GM18870 (cell line): ENCODE results near the gene TOLLIP.

Experiments
- ATAC-seq: cut with Tn5 transposase; IDR thresholded peaks from one replicate; pipeline ENCODE4 v1.9.1; 2021; ENCODE audit warnings: moderate library complexity; ENCODE audit not compliant: unreplicated experiment

TOLLIP gene

DNA sequence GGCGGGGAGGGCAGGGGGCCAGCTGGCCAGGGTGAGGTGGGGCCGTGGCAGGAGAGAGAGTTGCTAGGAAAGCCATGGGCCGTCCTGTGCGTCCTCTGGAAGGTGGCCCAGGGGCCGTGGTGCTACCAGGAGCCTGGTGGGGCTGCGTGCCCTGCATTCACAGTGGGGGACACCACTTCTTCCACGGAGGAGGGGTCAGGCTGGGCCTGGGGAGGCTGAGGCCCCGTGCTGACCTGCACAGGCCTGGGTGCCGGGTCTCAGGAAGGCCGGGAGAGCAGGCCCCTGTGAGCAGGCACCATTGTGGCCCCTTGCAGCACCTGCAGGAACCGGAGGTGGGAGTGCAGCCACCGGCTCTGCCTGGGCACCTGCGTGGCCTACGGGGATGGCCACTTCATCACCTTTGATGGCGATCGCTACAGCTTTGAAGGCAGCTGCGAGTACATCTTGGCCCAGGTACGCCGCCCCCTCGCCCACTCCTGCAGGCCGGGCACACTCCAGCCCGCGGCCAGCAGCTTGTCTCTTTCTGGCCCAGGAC, 74.6 kb downstream of the TOLLIP start:
- ATAC-seq = no peak

DNA sequence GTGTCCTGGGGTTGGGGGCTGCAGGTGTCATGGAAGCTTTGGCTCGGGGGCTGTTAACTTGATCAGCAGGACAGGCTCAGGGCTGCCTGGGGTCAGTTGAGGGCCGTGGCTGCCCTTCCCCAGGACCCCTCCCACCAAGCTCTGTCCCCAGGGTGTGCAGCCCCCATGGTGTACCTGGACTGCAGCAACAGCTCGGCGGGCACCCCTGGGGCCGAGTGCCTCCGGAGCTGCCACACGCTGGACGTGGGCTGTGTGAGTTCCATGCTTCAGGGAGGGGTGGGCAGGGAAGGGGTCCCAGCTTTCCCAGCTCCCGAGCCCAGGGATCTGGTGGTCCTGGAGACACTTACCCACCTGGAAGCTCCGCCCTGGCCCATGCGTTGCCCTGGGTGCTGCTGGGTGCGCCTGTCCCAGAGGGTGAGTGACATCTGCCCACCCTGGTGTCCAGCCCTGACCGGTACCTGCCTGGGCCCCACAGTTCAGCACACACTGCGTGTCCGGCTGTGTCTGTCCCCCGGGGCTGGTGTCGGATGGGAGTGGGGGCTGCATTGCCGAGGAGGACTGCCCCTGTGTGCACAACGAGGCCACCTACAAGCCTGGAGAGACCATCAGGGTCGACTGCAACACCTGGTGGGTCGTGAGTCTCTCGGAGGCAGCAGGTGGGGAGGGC, 75.2 kb downstream of the TOLLIP start:
- ATAC-seq = no peak

- no peak for ATAC-seq
Observed at GRCh38 chr11:1233351-1234053, 75.9 kb downstream of the TOLLIP start.

DNA sequence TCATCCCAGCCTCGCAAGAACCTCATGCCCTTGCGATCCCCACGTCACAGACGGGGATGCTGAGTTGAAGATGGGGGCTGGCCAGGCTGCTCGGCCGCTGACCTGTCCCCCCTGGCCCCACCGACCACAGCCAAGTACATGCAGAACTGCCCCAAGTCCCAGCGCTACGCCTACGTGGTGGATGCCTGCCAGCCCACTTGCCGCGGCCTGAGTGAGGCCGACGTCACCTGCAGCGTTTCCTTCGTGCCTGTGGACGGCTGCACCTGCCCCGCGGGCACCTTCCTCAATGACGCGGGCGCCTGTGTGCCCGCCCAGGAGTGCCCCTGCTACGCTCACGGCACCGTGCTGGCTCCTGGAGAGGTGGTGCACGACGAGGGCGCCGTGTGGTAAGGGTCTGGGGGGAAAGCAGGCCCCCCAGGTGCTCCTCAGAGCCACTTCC, 76.5 kb downstream of the TOLLIP start:
- ATAC-seq = no peak

DNA sequence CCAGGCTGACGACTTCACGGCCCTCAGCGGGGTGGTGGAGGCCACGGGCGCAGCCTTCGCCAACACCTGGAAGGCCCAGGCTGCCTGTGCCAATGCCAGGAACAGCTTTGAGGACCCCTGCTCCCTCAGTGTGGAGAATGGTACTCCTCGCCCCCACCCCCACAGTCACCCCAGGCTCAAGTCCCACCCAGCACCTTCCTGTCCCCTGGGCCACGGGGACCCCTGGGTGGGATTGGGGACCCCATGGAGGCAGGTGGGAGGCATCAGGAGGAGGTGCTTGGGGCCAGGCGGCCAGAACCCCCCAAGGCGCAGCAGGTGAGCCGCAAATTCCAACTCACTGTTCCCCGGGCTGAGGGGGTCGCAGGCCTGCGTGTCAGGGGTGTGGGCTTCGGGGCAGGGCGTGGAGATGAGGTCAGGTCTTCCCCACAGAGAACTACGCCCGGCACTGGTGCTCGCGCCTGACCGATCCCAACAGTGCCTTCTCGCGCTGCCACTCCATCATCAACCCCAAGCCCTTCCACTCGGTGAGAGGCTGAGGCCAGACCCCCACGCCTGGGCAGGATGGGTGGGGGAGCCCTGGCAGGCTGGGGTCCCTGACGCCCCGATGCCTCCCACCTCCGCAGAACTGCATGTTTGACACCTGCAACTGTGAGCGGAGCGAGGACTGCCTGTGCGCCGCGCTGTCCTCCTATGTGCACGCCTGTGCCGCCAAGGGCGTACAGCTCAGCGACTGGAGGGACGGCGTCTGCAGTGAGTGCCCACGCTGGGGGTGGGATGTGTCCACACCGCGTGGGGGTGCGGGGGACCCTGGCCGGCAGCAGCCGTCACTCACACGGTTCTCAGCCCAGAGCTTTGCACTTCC, 77.2 kb downstream of the TOLLIP start:
- ATAC-seq = no peak

DNA sequence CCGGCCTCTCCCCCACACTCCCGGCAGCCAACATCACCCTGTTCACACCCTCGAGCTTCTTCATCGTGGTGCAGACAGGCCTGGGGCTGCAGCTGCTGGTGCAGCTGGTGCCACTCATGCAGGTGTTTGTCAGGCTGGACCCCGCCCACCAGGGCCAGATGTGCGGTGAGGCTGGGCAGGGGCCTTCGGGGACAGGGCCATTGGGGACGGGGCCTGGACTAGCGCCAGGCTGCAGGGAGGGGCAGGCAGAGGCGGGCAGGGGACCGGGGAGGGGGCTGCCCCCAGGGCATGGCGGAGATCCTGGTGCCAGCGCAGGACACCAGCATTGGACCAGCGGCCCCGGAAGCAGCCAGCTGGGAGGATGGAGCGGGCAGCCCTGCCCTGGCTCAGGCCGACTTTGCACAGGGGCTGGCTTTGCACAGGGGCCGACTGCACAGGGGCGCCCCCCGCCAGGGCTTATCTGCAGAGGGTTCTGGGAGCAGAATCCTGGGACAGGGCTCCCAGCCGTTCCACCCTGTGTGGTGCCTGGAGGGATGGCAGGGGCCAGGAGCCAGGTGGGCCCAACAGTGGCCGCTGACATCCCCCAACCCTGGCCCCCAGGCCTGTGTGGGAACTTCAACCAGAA, 77.9 kb downstream of the TOLLIP start:
- no peak for ATAC-seq

GRCh38 chr11:1230456-1231395, 78.7 kb downstream of the TOLLIP start:
- no peak for ATAC-seq

GRCh38 chr11:1230121-1230455, 79.3 kb downstream of the TOLLIP start:
- no peak for ATAC-seq

- no peak for ATAC-seq
Observed at GRCh38 chr11:1229471-1230120, 79.8 kb downstream of the TOLLIP start.

DNA sequence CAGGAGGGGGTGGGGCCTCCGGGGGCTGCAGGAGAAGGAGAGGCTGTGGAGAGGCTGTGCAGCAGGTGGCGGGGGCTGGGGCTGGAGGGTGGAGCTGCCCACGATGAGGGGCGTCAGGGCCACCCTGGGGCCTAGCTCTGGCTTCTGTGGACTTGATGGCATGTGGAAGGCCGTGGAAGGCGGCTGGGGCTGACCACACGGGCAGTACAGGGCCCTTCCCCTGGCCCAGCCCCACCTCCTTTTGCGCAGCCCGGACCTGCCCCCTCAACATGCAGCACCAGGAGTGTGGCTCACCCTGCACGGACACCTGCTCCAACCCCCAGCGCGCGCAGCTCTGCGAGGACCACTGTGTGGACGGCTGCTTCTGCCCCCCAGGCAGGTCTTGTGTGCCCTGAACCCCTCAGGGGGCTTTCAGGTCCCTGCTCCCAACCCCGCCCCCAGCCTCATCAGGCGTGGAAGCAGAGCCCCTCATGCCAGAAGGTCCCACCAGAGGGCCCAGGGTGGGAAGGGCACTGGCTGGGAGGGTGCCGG, 80.4 kb downstream of the TOLLIP start:
- ATAC-seq = no peak

DNA sequence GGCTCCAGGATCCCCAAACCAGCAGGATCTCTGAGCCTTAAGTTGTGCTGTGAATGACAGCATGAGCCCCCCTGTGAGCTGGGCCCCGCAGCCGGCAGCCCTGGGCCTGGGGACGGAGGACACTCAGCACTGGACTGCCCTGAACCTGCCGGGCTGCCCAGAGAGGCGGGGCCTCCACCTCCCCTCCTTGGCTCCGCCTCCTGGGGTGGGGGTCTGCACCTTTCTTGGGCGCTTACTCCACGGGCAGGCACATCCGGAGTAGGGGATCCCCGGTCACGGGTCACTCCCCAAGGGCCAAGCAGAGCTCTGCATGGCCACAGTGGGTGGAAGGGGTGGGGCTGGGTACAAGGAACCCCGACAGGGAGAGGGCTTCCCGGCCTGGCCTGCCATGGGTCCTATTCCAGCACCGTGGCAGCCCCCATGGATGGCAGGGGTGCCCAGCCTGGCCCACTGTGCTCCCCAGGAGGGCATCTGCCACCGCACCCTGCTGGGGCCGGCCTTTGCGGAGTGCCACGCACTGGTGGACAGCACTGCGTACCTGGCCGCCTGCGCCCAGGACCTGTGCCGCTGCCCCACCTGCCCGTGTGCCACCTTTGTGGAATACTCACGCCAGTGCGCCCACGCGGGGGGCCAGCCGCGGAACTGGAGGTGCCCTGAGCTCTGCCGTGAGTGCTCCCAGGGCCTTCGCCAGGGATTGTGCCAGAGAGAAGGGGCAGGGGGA, 81.2 kb downstream of the TOLLIP start:
- no peak for ATAC-seq

GRCh38 chr11:1227551-1228100, 81.8 kb downstream of the TOLLIP start:
- no peak for ATAC-seq

GRCh38 chr11:1226986-1227550, 82.4 kb downstream of the TOLLIP start:
- no peak for ATAC-seq

DNA sequence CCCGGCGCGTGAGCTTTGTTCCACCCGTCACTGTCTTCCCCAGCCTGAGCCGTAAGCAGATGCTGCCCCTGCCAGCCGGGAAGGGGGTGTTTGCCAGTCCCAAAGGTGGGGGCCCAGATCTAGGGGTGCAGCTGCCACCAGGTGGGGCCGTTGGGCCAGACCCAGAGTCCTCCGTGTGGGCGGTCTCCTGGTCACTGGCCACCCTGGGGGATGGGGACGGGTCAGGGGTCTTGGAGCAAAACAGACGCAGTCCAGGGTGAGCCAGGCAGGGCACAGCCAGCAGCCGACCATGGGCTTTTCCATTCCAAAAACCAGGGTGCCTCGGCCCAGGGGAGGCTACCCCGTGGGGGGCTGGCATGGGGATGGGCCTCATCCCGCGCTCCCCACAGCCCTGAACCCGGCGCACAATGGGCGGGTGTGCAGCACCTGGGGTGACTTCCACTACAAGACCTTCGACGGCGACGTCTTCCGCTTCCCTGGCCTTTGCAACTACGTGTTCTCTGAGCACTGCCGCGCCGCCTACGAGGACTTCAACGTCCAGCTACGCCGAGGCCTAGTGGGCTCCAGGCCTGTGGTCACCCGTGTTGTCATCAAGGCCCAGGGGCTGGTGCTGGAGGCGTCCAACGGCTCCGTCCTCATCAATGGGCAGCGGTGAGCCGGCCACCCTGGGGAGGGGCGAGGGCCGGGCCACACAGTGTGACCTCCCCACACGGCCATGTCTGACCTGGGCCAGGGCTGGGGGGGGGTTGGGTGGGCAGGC, 83.0 kb downstream of the TOLLIP start:
- ATAC-seq = no peak

- no peak for ATAC-seq
Observed at GRCh38 chr11:1225386-1226225, 83.8 kb downstream of the TOLLIP start.
